ENCODE results near the gene AUTS2.

- TF ChIP-seq CTCF (IDR thresholded peaks at IDR 0.05; ENCODE audit: low read length), result no peak
- TF ChIP-seq EZH2 (IDR thresholded peaks at IDR 0.05; ENCODE audit: borderline replicate concordance, low read length), result no peak
Measured at GRCh38 chr7:69612981-69613380, 14.7 kb downstream of the AUTS2 start.

All from OCI-LY1 (cell line).